MCF 10A (cell line): ENCODE data around the gene PRKAA2. TPM values are rescaled to one million over a fixed set of nuclear protein-coding genes. Genes with fewer than 3 reads are reported as not detected.
"Not testable (repeated sequence)": the region's sequence is repeated elsewhere in the genome, so short reads cannot be mapped to it uniquely, and the experiment has no call there.

Experiments
- Bru-seq: library from RNA; stranded (reverse); fragments of 400-500 nt; gene quantifications from one replicate; lab custom pipeline; 2021; lab: Mats Ljungman, UMichigan
- BruChase-seq, 2 experiments: library from RNA; stranded (reverse); fragments of 400-500 nt; gene quantifications; one replicate each; lab custom pipeline; 2021; lab: Mats Ljungman, UMichigan
- BruUV-seq: library from RNA; stranded (reverse); fragments of 400-500 nt; replicated peaks from 2 replicates; lab custom pipeline; 2021; lab: Mats Ljungman, UMichigan
- CTCF ChIA-PET: fragments of 300-600 bp; sonication (Branson Sonifier 250); formaldehyde crosslinking; extraction: SDS; loops from one replicate; lab custom pipeline; 2021; ENCODE audit warnings: antibody characterized with exemption, inconsistent platforms; lab: Yijun Ruan, JAX
- POLR2A ChIA-PET: fragments of 300-600, 350-650 bp; sonication (Branson Sonifier 250); formaldehyde crosslinking; extraction: SDS; loops from one replicate; lab custom pipeline; 2020; ENCODE audit warnings: antibody characterized with exemption, inconsistent platforms; lab: Yijun Ruan, JAX
- DNase-seq: peaks from one replicate; pipeline ENCODE4 v3.0.0-alpha.2; 2018; ENCODE audit not compliant: unreplicated experiment
- H3K27ac Mint-ChIP-seq: one replicate; pipeline ENCODE4 v1.8.0; 2022; ENCODE audit warnings: mild to moderate bottlenecking, low read depth, mixed read lengths; ENCODE audit not compliant: unreplicated experiment
- H3K27me3 Mint-ChIP-seq: one replicate; pipeline ENCODE4 v1.8.0; 2022; ENCODE audit warnings: mixed read lengths; ENCODE audit not compliant: insufficient read depth, unreplicated experiment
- H3K36me3 Mint-ChIP-seq: one replicate; pipeline ENCODE4 v1.8.0; 2022; ENCODE audit warnings: mild to moderate bottlenecking, moderate library complexity, mixed read lengths; ENCODE audit not compliant: insufficient read depth, unreplicated experiment
- H3K4me1 Mint-ChIP-seq: one replicate; pipeline ENCODE4 v1.8.0; 2022; ENCODE audit warnings: mixed read lengths; ENCODE audit not compliant: insufficient read depth, unreplicated experiment
- H3K4me3 Mint-ChIP-seq: one replicate; pipeline ENCODE4 v1.8.0; 2022; ENCODE audit warnings: mild to moderate bottlenecking, moderate library complexity, mixed read lengths; ENCODE audit not compliant: unreplicated experiment
- H3K9me3 Mint-ChIP-seq: one replicate; pipeline ENCODE4 v1.8.0; 2022; ENCODE audit warnings: mixed read lengths; ENCODE audit not compliant: unreplicated experiment
- CTCF ChIP-seq: fragments of 200-600 bp; IDR thresholded peaks from one replicate; pipeline ENCODE4 v1.8.0; 2022; ENCODE audit warnings: antibody characterized with exemption, mild to moderate bottlenecking; ENCODE audit not compliant: unreplicated experiment
- intact Hi-C: fragments of 100-400 bp; cut with micrococcal nuclease; formaldehyde crosslinking; loops from 2 replicates; pipeline ENCODE4 v1.14.1; 2022
- long read RNA-seq: library from polyadenylated mRNA; stranded (forward); transcript quantifications from one replicate; pipeline ENCODE4 v2.0.0, GENCODE V29; 2022
- total RNA-seq: library from RNA; stranded (reverse); gene quantifications from 2 replicates; pipeline ENCODE4 v1.2.3, GENCODE V29; 2022

PRKAA2 gene
- total RNA-seq (0.72 and 1.0 TPM in 2 replicates), Bru-seq, nascent RNA (percentile 39 among the genes with signal in this experiment), BruChase-seq, experiment 1, labeled RNA remaining after a 6-hour chase (percentile 45 among the genes with signal in this experiment), BruChase-seq, experiment 2, labeled RNA remaining after a 2-hour chase (percentile 40 among the genes with signal in this experiment)
- long read RNA-seq, full-length matches to known transcripts, result 2 of 4 reads
- long read RNA-seq, partial matches to known transcripts, result 0 of 4 reads
- long read RNA-seq, other reads (novel, unspliced or antisense), result 2 of 4 reads

- no TSS peak for BruUV-seq
- Mint-ChIP-seq H3K9me3 (no peaks in the 10 kb centered on the region), H3K27me3 (peaks cover 26% of the 10 kb centered on the region), H3K36me3 (no peaks in the 10 kb centered on the region), H3K4me1 (no peaks in the 10 kb centered on the region), H3K4me3 (peak within 1 kb of the TSS; percentile 74), H3K27ac (peak within 1 kb of the TSS; percentile 18)
- DNase-seq, result no peak
- ChIA-PET CTCF (interaction anchor here (1.0 kb wide), 1 partner anchor 19 kb away, joined by 3 read pairs; no protein-coding TSS in a partner anchor), POLR2A (interaction anchor here (0.6 kb wide), 1 partner anchor 606 kb away, joined by 3 read pairs; no protein-coding TSS in a partner anchor)
- TF ChIP-seq CTCF, result no peak
- intact Hi-C loops, result no loop called here
Observed at GRCh38 chr1:56644919-56645676, at the start of gene PRKAA2. Gene PRKAA2 (plus strand): TSS chr1:56645314. CDS start chr1:56645388, 74 bp downstream.

GRCh38 chr1:56595397-56596191 lies 49.5 kb upstream of the PRKAA2 start:
- CTCF ChIA-PET, result interaction anchor here (0.7 kb wide), 1 partner anchor 10 kb away, joined by 3 read pairs; no protein-coding TSS in a partner anchor
- not testable (repeated sequence) for BruUV-seq, H3K27me3 Mint-ChIP-seq

GRCh38 chr1:56610097-56610496 lies 35.0 kb upstream of the PRKAA2 start:
- H3K9me3 Mint-ChIP-seq, H3K27ac Mint-ChIP-seq, BruUV-seq, H3K36me3 Mint-ChIP-seq, CTCF ChIA-PET, H3K27me3 Mint-ChIP-seq, H3K4me1 Mint-ChIP-seq, POLR2A ChIA-PET, H3K4me3 Mint-ChIP-seq, DNase-seq, intact Hi-C loops: not testable (repeated sequence)

More at GRCh38 chr1:56595397-56596191, 49.5 kb upstream of the PRKAA2 start:
- DNase-seq, intact Hi-C loops, H3K4me3 Mint-ChIP-seq, POLR2A ChIA-PET, H3K4me1 Mint-ChIP-seq, H3K27ac Mint-ChIP-seq, H3K36me3 Mint-ChIP-seq, H3K9me3 Mint-ChIP-seq: not testable (repeated sequence)

- H3K9me3 Mint-ChIP-seq, CTCF ChIA-PET, H3K4me1 Mint-ChIP-seq, H3K27ac Mint-ChIP-seq, BruUV-seq, DNase-seq, H3K27me3 Mint-ChIP-seq, H3K4me3 Mint-ChIP-seq, POLR2A ChIA-PET, intact Hi-C loops, H3K36me3 Mint-ChIP-seq: not testable (repeated sequence)
Observed at GRCh38 chr1:56610770-56611169, 34.3 kb upstream of the PRKAA2 start.

- no TSS peak for BruUV-seq
- peaks cover 8% of the 10 kb centered on the region for H3K4me1 Mint-ChIP-seq
- no peaks in the 10 kb centered on the region for H3K27me3 Mint-ChIP-seq
Observed at GRCh38 chr1:56617141-56617540, 28.0 kb upstream of the PRKAA2 start.

More at GRCh38 chr1:56617141-56617540, 28.0 kb upstream of the PRKAA2 start:
- H3K9me3 Mint-ChIP-seq, result peaks cover 8% of the 10 kb centered on the region
- DNase-seq, result peak; percentile 55
- no peaks in the 10 kb centered on the region for H3K36me3 Mint-ChIP-seq
- POLR2A ChIA-PET, result no interaction called here
- no peak for TF ChIP-seq CTCF
- CTCF ChIA-PET, result interaction anchor here (0.7 to 1.1 kb wide), 3 partner anchors 653 to 1252 kb away, joined by 3 read pairs; no protein-coding TSS in a partner anchor
- H3K4me3 Mint-ChIP-seq, result no peak overlapping the region
- H3K27ac Mint-ChIP-seq, result no peak overlapping the region
- intact Hi-C loops, result no loop called here
